Measurements from ENCODE around the gene CRIP2. TPM values are rescaled to one million over a fixed set of nuclear protein-coding genes. Genes with fewer than 3 reads are reported as not detected.

Gene CRIP2
- total and polyA plus RNA-seq, 2 of the 13 experiments (the other 11 are each of a cell fraction or from before 2014, with no cell fraction given): 31.6 to 37.9 TPM

DNA sequence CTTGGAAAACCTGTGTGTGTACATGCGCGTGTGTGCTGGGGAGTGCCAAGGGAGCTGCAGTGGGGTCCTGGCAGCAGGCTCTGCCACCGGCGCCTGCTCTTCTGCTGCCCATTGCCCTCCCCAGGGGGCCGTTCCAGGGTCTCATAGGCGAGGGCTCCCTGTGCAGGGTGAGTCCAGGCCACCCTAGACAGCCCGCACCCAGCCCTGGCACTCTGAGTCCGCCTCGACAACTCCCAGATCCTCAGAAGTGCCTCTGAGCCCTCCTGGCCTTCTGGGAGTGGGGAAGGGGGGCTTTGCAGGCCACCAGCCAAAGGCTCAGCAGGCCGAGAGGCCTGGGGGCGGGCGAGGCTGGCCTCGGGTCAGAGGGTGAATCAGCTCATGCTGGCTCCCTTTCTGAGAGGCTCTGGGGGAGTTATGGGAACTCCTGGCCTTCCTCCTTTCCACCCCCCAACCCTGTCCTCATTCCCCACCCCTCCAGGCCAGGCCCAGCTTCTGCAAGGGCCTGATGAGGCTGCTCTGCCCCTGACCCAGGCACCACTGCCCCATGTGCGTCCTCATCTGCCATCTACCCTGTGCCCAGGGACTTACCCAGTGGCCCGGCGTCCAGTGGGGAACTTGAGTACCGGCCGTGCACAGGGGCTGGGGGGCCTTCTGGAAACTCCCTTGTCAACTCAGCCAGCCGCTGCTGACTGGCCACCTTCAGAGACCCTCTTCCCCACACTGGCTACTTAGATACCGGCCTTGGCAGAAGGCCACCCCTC is 14.3 kb downstream of the CRIP2 start (continued):
- TF ChIP-seq, protein P1, sequence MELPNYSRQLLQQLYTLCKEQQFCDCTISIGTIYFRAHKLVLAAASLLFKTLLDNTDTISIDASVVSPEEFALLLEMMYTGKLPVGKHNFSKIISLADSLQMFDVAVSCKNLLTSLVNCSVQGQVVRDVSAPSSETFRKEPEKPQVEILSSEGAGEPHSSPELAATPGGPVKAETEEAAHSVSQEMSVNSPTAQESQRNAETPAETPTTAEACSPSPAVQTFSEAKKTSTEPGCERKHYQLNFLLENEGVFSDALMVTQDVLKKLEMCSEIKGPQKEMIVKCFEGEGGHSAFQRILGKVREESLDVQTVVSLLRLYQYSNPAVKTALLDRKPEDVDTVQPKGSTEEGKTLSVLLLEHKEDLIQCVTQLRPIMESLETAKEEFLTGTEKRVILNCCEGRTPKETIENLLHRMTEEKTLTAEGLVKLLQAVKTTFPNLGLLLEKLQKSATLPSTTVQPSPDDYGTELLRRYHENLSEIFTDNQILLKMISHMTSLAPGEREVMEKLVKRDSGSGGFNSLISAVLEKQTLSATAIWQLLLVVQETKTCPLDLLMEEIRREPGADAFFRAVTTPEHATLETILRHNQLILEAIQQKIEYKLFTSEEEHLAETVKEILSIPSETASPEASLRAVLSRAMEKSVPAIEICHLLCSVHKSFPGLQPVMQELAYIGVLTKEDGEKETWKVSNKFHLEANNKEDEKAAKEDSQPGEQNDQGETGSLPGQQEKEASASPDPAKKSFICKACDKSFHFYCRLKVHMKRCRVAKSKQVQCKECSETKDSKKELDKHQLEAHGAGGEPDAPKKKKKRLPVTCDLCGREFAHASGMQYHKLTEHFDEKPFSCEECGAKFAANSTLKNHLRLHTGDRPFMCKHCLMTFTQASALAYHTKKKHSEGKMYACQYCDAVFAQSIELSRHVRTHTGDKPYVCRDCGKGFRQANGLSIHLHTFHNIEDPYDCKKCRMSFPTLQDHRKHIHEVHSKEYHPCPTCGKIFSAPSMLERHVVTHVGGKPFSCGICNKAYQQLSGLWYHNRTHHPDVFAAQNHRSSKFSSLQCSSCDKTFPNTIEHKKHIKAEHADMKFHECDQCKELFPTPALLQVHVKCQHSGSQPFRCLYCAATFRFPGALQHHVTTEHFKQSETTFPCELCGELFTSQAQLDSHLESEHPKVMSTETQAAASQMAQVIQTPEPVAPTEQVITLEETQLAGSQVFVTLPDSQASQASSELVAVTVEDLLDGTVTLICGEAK (IDR thresholded peaks at IDR 0.05): no peak
- TF ChIP-seq, protein P1 (CRISPR knock-in tag; IDR thresholded peaks at IDR 0.05): no peak
- peak; percentile 97 for TF ChIP-seq AGO1 (IDR thresholded peaks at IDR 0.05; ENCODE audit: low read depth, low read length, poor library complexity, severe bottlenecking)
- 0 out of 2 replicates have a peak, but pooled peaks have one; percentile 18 for TF ChIP-seq HNRNPL (IDR thresholded peaks at IDR 0.05; ENCODE audit: low read depth, low read length)
- TF ChIP-seq KAT2B (IDR thresholded peaks at IDR 0.05; ENCODE audit: borderline replicate concordance, low read depth, low read length): no peak
- TF ChIP-seq AGO2 (optimal IDR thresholded peaks at IDR 0.05; ENCODE audit: low read depth, low read length): peak; percentile 77
- TF ChIP-seq ZNF749 (CRISPR knock-in tag; IDR thresholded peaks at IDR 0.05; ENCODE audit: borderline replicate concordance): no peak
- TF ChIP-seq ZNF776 (CRISPR knock-in tag; IDR thresholded peaks at IDR 0.05): no peak
- peak; percentile 11; the same call in 1 of the 2 replicates for TF ChIP-seq RBFOX2 (IDR thresholded peaks at IDR 0.05; ENCODE audit: low read depth, low read length)
- TF ChIP-seq HDAC1 (CRISPR knock-in tag; IDR thresholded peaks at IDR 0.05): no peak
- TF ChIP-seq MEIS1 (CRISPR knock-in tag; IDR thresholded peaks at IDR 0.05; ENCODE audit: borderline replicate concordance): no peak
- no peak for TF ChIP-seq DNMT3B (CRISPR knock-in tag; conservative IDR thresholded peaks at IDR 0.05)
- TF ChIP-seq, protein P2, sequence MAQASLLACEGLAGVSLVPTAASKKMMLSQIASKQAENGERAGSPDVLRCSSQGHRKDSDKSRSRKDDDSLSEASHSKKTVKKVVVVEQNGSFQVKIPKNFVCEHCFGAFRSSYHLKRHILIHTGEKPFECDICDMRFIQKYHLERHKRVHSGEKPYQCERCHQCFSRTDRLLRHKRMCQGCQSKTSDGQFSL (CRISPR knock-in tag; IDR thresholded peaks at IDR 0.05): no peak
- no peak for TF ChIP-seq FOXA3 (CRISPR knock-in tag; IDR thresholded peaks at IDR 0.05)
- TF ChIP-seq ZNF678 (CRISPR knock-in tag; IDR thresholded peaks at IDR 0.05): no peak
- peak; percentile 18; the same call in 1 of the 2 replicates for TF ChIP-seq PCBP1 (IDR thresholded peaks at IDR 0.05; ENCODE audit: borderline replicate concordance, low read depth, low read length)

Data from HepG2 (cell line).